PC-3 (cell line): ENCODE results near the gene NKX6-2. TPM values are rescaled to one million over a fixed set of nuclear protein-coding genes. Genes with fewer than 3 reads are reported as not detected.

Source experiments
- ATAC-seq: fragments of 200-7000 bp; cut with Tn5 transposase; 2 replicates; pipeline ENCODE4 v1.9.1; 2020; ENCODE audit warnings: mild to moderate bottlenecking, moderate library complexity
- BruUV-seq: library from RNA; stranded (reverse); fragments of 400-500 nt; replicated peaks from 2 replicates; lab custom pipeline; 2021; lab: Mats Ljungman, UMichigan
- CTCF ChIA-PET: fragments of 300-600 bp; sonication (Branson Sonifier 250); formaldehyde crosslinking; loops from one replicate; lab custom pipeline; 2022; ENCODE audit warnings: antibody characterized with exemption; lab: Charles Lee
- POLR2A ChIA-PET: fragments of 300-600 bp; sonication (Branson Sonifier 250); formaldehyde crosslinking; loops from one replicate; lab custom pipeline; 2022; ENCODE audit warnings: antibody characterized with exemption; ENCODE audit not compliant: unreplicated experiment; lab: Charles Lee
- DNase-seq: peaks from one replicate; pipeline ENCODE4 v3.0.0-alpha.2; 2015
- H2AFZ ChIP-seq: fragments of 300-600 bp; sonication (generic); 2 replicates; pipeline ENCODE4 v1.6.0; 2016; ENCODE audit warnings: antibody characterized with exemption, low read length
- H3F3A ChIP-seq: fragments of 300-600 bp; sonication (generic); one replicate; pipeline ENCODE4 v1.6.0; 2017; ENCODE audit warnings: antibody characterized with exemption, low read length, control low read depth, mild to moderate bottlenecking; ENCODE audit not compliant: unreplicated experiment
- H3K27ac ChIP-seq: fragments of 300-600 bp; sonication (generic); 2 replicates; pipeline ENCODE4 v1.5.1; 2016; ENCODE audit warnings: mild to moderate bottlenecking, low read length
- H3K27me3 ChIP-seq: fragments of 300-600 bp; sonication (generic); 2 replicates; pipeline ENCODE4 v1.6.1; 2016; ENCODE audit warnings: low read length, mixed read lengths
- H3K36me3 ChIP-seq: fragments of 300-600 bp; sonication (generic); 2 replicates; pipeline ENCODE4 v1.6.1; 2016; ENCODE audit warnings: low read depth, mixed run types, low read length, mixed read lengths
- H3K4me1 ChIP-seq: fragments of 300-600 bp; sonication (generic); 2 replicates; pipeline ENCODE4 v1.5.1; 2016; ENCODE audit warnings: low read length; ENCODE audit not compliant: insufficient read depth
- H3K4me2 ChIP-seq: fragments of 300-600 bp; sonication (generic); 2 replicates; pipeline ENCODE4 v1.6.0; 2016; ENCODE audit warnings: low read length
- H3K4me3 ChIP-seq: fragments of 300-600 bp; sonication (generic); 2 replicates; pipeline ENCODE4 v1.5.1; 2016; ENCODE audit warnings: mild to moderate bottlenecking, low read length, mixed read lengths
- H3K79me2 ChIP-seq: fragments of 300-600 bp; sonication (generic); 2 replicates; pipeline ENCODE4 v1.6.1; 2017; ENCODE audit warnings: low read length, mixed read lengths
- H3K9ac ChIP-seq: fragments of 300-600 bp; sonication (generic); 2 replicates; pipeline ENCODE4 v1.6.0; 2016; ENCODE audit warnings: mild to moderate bottlenecking, low read length
- H3K9me2 ChIP-seq: fragments of 300-600 bp; sonication (generic); replicated peaks from 2 replicates; pipeline ENCODE4 v1.6.1; 2016; ENCODE audit warnings: mixed run types, low read length, mixed read lengths
- H3K9me3 ChIP-seq: fragments of 300-600 bp; sonication (generic); 2 replicates; pipeline ENCODE4 v1.6.1; 2016; ENCODE audit warnings: low read length, mixed read lengths
- H4K20me1 ChIP-seq: fragments of 300-600 bp; sonication (generic); 2 replicates; pipeline ENCODE4 v1.6.1; 2016; ENCODE audit warnings: low read length, mixed read lengths
- CTCF ChIP-seq: fragments of 300-600 bp; sonication (generic); conservative IDR thresholded peaks from 2 replicates; pipeline ENCODE4 v1.5.1; 2017; ENCODE audit warnings: antibody characterized with exemption, low read depth, mild to moderate bottlenecking, low read length
- EZH2 ChIP-seq: fragments of 300-600 bp; sonication (generic); IDR thresholded peaks from one replicate; pipeline ENCODE4 v1.6.1; 2017; ENCODE audit warnings: antibody characterized with exemption, mild to moderate bottlenecking, low read length; ENCODE audit not compliant: unreplicated experiment
- EZH2phosphoT487 ChIP-seq: fragments of 300-600 bp; sonication (generic); IDR thresholded peaks from 2 replicates; pipeline ENCODE4 v1.6.1; 2018; ENCODE audit warnings: mild to moderate bottlenecking, antibody characterized with exemption, low read length, borderline replicate concordance
- intact Hi-C: fragments of 100-400 bp; cut with micrococcal nuclease; formaldehyde crosslinking; loops from 2 replicates; pipeline ENCODE4 v1.9.0; 2023
- total RNA-seq: library from RNA; depleted of rRNA; stranded (reverse); fragments of >200 nt; gene quantifications from 2 replicates; pipeline ENCODE4 v1.2.3, GENCODE V29; 2014

Gene NKX6-2
- total RNA-seq, 1 experiment from 2014 or later = not detected

GRCh38 chr10:132753596-132753995 lies 32.4 kb downstream of the NKX6-2 start:
- TF ChIP-seq CTCF (no peak), EZH2phosphoT487 (no peak), EZH2 (no peak)
- Histone ChIP-seq H3F3A (no peaks in the 10 kb centered on the region), H3K9me3 (no peaks in the 10 kb centered on the region), H3K9me2 (no peaks in the 10 kb centered on the region), H2AFZ (no peak overlapping the region), H3K27ac (no peak overlapping the region), H3K79me2 (no peaks in the 10 kb centered on the region), H4K20me1 (no peaks in the 10 kb centered on the region), H3K27me3 (no peaks in the 10 kb centered on the region), H3K4me1 (no peaks in the 10 kb centered on the region), H3K9ac (no peak overlapping the region), H3K4me2 (no peak overlapping the region), H3K4me3 (no peak overlapping the region), H3K36me3 (no peaks in the 10 kb centered on the region; the same call in 1 of the 2 replicates)
- ChIA-PET CTCF (no interaction called here), POLR2A (no interaction called here)
- ATAC-seq = no peak
- no TSS peak for BruUV-seq
- no peak for DNase-seq
- intact Hi-C loops = no loop called here

GRCh38 chr10:132752961-132753360 lies 33.0 kb downstream of the NKX6-2 start:
- Histone ChIP-seq H3K27me3 (no peaks in the 10 kb centered on the region), H3K36me3 (no peaks in the 10 kb centered on the region; the same call in 1 of the 2 replicates), H4K20me1 (no peaks in the 10 kb centered on the region), H3K4me2 (no peak overlapping the region), H3K9ac (no peak overlapping the region), H3F3A (no peaks in the 10 kb centered on the region), H3K27ac (no peak overlapping the region), H3K79me2 (no peaks in the 10 kb centered on the region), H3K4me3 (no peak overlapping the region), H3K4me1 (no peaks in the 10 kb centered on the region), H2AFZ (no peak overlapping the region), H3K9me2 (no peaks in the 10 kb centered on the region), H3K9me3 (no peaks in the 10 kb centered on the region)
- intact Hi-C loops = no loop called here
- ChIA-PET POLR2A (no interaction called here), CTCF (no interaction called here)
- no peak for ATAC-seq
- TF ChIP-seq EZH2 (no peak), CTCF (no peak), EZH2phosphoT487 (no peak)
- BruUV-seq = no TSS peak
- no peak for DNase-seq

GRCh38 chr10:132752378-132752777 lies 33.6 kb downstream of the NKX6-2 start:
- H3K4me3 ChIP-seq = no peak overlapping the region
- ATAC-seq (no peak), DNase-seq (no peak)
- no peaks in the 10 kb centered on the region for H4K20me1 ChIP-seq
- no peaks in the 10 kb centered on the region; the same call in 1 of the 2 replicates for H3K36me3 ChIP-seq
- no peaks in the 10 kb centered on the region for H3K4me1 ChIP-seq
- no peaks in the 10 kb centered on the region for H3K9me2 ChIP-seq
- H3K79me2 ChIP-seq = no peaks in the 10 kb centered on the region
- no peaks in the 10 kb centered on the region for H3F3A ChIP-seq
- no peak for TF ChIP-seq EZH2
- no peak for TF ChIP-seq EZH2phosphoT487
- TF ChIP-seq CTCF = no peak
- no peak overlapping the region for H3K4me2 ChIP-seq
- intact Hi-C loops = no loop called here
- H3K9ac ChIP-seq = no peak overlapping the region
- BruUV-seq = no TSS peak
- POLR2A ChIA-PET = no interaction called here
- no peak overlapping the region for H2AFZ ChIP-seq
- no peaks in the 10 kb centered on the region for H3K9me3 ChIP-seq
- no peaks in the 10 kb centered on the region for H3K27me3 ChIP-seq
- no peak overlapping the region for H3K27ac ChIP-seq
- CTCF ChIA-PET = no interaction called here
